ENCODE results near the gene MFNG.

DNA sequence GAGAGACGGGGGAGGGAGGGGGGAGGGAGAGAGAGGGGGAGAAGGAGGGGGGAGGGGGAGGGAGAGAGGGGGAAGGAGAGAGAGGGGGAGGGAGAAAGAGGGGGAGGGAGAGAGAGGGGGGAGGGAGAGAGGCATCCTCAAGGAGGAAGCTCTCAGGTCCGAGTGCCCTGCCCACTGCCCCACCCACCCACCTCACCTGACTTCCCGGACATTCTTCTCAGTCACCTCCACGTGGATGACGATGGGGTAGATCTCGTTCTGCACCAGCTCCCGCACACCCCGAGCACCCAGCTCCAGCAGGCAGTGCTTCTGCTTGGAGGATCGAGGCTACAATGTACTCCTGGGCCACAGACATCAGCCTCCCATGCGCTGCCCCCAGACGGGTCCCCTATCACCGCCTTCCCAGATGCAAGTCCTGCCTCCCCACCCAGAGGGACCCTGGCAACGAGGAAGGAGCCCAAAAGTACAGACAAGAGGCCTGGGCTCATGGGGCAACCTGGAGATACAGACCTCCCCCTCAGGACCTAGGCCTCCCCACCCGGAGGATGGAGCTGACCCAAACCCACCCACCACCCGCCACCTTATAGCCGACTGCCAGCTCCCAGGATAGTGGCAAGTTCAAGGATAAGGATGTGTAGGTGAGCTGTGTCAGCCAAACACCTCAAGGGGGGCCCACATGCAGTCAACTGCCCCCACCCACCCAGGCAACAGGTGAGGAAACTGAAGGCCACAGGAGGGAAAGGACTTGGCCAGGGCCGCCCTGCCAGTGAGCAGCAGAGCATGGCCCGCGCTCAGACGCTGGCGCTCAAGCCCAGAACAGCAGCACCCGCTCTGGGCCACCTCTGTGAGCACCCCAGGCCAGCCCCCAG is 5.6 kb upstream of the MFNG start:
- TF ChIP-seq GATA2 (IDR thresholded peaks at IDR 0.05; ENCODE audit: low read depth, low read length) = no peak
- TF ChIP-seq GATA3 (IDR thresholded peaks at IDR 0.05; ENCODE audit: low read depth, low read length) = no peak
